Endodermal cell (in vitro differentiated cells): ENCODE data around the gene TALDO1. TPM values are rescaled to one million over a fixed set of nuclear protein-coding genes. Genes with fewer than 3 reads are reported as not detected.

Experiments used
- DNase-seq: peaks from one replicate; pipeline ENCODE4 v3.0.0-alpha.2; 2017
- H3K27ac ChIP-seq: 2 replicates; pipeline ENCODE4 v1.5.1; 2013; ENCODE audit warnings: mild to moderate bottlenecking, low read depth, low read length, moderate library complexity
- H3K27me3 ChIP-seq: 2 replicates; pipeline ENCODE4 v1.6.1; 2013; ENCODE audit warnings: mild to moderate bottlenecking, low read length, moderate library complexity; ENCODE audit not compliant: insufficient read depth, control insufficient read depth, poor library complexity, severe bottlenecking
- H3K36me3 ChIP-seq: 2 replicates; pipeline ENCODE4 v1.7.0; 2013; ENCODE audit warnings: mild to moderate bottlenecking, low read length, moderate library complexity; ENCODE audit not compliant: control insufficient read depth, insufficient read depth
- H3K4me1 ChIP-seq: one replicate; pipeline ENCODE4 v1.7.0; 2013; ENCODE audit warnings: low read length; ENCODE audit not compliant: control insufficient read depth, insufficient read depth
- H3K4me3 ChIP-seq: 2 replicates; pipeline ENCODE4 v1.5.1; 2013; ENCODE audit warnings: mild to moderate bottlenecking, low read length, moderate library complexity
- H3K9ac ChIP-seq: 2 replicates; pipeline ENCODE4 v1.6.1; 2013; ENCODE audit warnings: mild to moderate bottlenecking, low read length, moderate library complexity; ENCODE audit not compliant: poor library complexity, severe bottlenecking; ENCODE audit errors: extremely low read depth
- H3K9me3 ChIP-seq: 2 replicates; pipeline ENCODE4 v1.6.1; 2013; ENCODE audit warnings: mild to moderate bottlenecking, low read length, moderate library complexity; ENCODE audit not compliant: control insufficient read depth
- H3K27ac Mint-ChIP-seq: 2 replicates; pipeline ENCODE4 v1.8.0; 2020; ENCODE audit warnings: mixed read lengths
- H3K27me3 Mint-ChIP-seq: 2 replicates; pipeline ENCODE4 v1.8.0; 2021; ENCODE audit warnings: mild to moderate bottlenecking, mixed read lengths; ENCODE audit not compliant: insufficient read depth
- H3K36me3 Mint-ChIP-seq: 2 replicates; pipeline ENCODE4 v1.8.0; 2020; ENCODE audit warnings: low read depth, mixed read lengths
- H3K4me1 Mint-ChIP-seq: 2 replicates; pipeline ENCODE4 v1.8.0; 2020; ENCODE audit warnings: mixed read lengths
- H3K4me3 Mint-ChIP-seq: 2 replicates; pipeline ENCODE4 v1.8.0; 2020; ENCODE audit warnings: mild to moderate bottlenecking, moderate library complexity, mixed read lengths
- H3K9me3 Mint-ChIP-seq: 2 replicates; pipeline ENCODE4 v1.8.0; 2020; ENCODE audit warnings: mild to moderate bottlenecking, mixed read lengths
- CTCF ChIP-seq: fragments of 200-600 bp; sonication (generic); conservative IDR thresholded peaks from 2 replicates; pipeline ENCODE4 v1.5.0; 2021; ENCODE audit warnings: antibody characterized with exemption, mild to moderate bottlenecking
- WGBS, 2 experiments: methylation state at CpG; one replicate each; pipeline versions ENCODE4 v1.1.5 to v1.1.7; 2013; ENCODE audit warnings: missing lambda C conversion rate in 2 of 2, mixed read lengths in 1 of 2; ENCODE audit not compliant: insufficient coverage in 1 of 2, insufficient read length in 1 of 2; 5-methylcytosine and 5-hydroxymethylcytosine counted together
- total RNA-seq, 2 donors: library from RNA; stranded (reverse); fragmentation: NEBNext Ultra II Directional in 1 of 2; extraction: Animal tissue kit (Norgen Biotek cat#: 25700) in 1 of 2; gene quantifications; 2 replicates in 1 of 2; 3 replicates in 1 of 2; pipeline ENCODE4 v1.2.1, GENCODE V29; 2021

The TALDO1 gene
- total RNA-seq, 2 donors from 2014 or later = 177 to 221 TPM

- 96 to 97% methylated on average over 16 to 18 of the region's 18 CpGs for WGBS, 2 experiments
- no peak overlapping the region for H3K27ac ChIP-seq
- no peak for TF ChIP-seq CTCF
- no peak for DNase-seq
- H3K36me3 ChIP-seq = no peaks in the 10 kb centered on the region
- Mint-ChIP-seq H3K9me3 (no peaks in the 10 kb centered on the region), H3K27me3 (no peaks in the 10 kb centered on the region), H3K36me3 (peaks cover 17% of the 10 kb centered on the region), H3K4me3 (no peak overlapping the region), H3K4me1 (no peaks in the 10 kb centered on the region), H3K27ac (no peak overlapping the region)
- H3K9ac ChIP-seq = no peak overlapping the region
- no peaks in the 10 kb centered on the region for H3K27me3 ChIP-seq
- peaks cover 5% of the 10 kb centered on the region for H3K4me1 ChIP-seq
- H3K9me3 ChIP-seq = no peaks in the 10 kb centered on the region
- no peak overlapping the region for H3K4me3 ChIP-seq
Observed at GRCh38 chr11:704228-704674, 43.0 kb upstream of the TALDO1 start.

- no peak overlapping the region for H3K27ac Mint-ChIP-seq
- H3K9me3 Mint-ChIP-seq = no peaks in the 10 kb centered on the region
- Histone ChIP-seq H3K4me1 (peaks cover 5% of the 10 kb centered on the region), H3K9me3 (no peaks in the 10 kb centered on the region), H3K36me3 (no peaks in the 10 kb centered on the region), H3K4me3 (no peak overlapping the region), H3K9ac (no peak overlapping the region), H3K27ac (no peak overlapping the region), H3K27me3 (no peaks in the 10 kb centered on the region)
- no peaks in the 10 kb centered on the region for H3K27me3 Mint-ChIP-seq
- TF ChIP-seq CTCF = no peak
- peak overlapping the region; percentile 37 for H3K4me3 Mint-ChIP-seq
- peaks cover 15% of the 10 kb centered on the region for H3K36me3 Mint-ChIP-seq
- peak; percentile 78 for DNase-seq
- 87 to 91% methylated on average over 22 to 27 of the region's 27 CpGs for WGBS, 2 experiments
- no peaks in the 10 kb centered on the region for H3K4me1 Mint-ChIP-seq
Observed at GRCh38 chr11:704781-705645, 42.3 kb upstream of the TALDO1 start.

- no peaks in the 10 kb centered on the region for H3K9me3 ChIP-seq
- TF ChIP-seq CTCF = no peak
- peak; percentile 76 for DNase-seq
- H3K4me1 ChIP-seq = peaks cover 5% of the 10 kb centered on the region
- peak within 1 kb of the TSS; percentile 15 for H3K9ac ChIP-seq
- 20 to 25% methylated on average over 13 to 90 of the region's 90 CpGs for WGBS, 2 experiments
- Mint-ChIP-seq H3K36me3 (peaks cover 9% of the 10 kb centered on the region), H3K27ac (no peak within 1 kb of the TSS), H3K27me3 (no peaks in the 10 kb centered on the region), H3K9me3 (no peaks in the 10 kb centered on the region), H3K4me1 (no peaks in the 10 kb centered on the region), H3K4me3 (peak within 1 kb of the TSS; percentile 52)
- no peaks in the 10 kb centered on the region for H3K27me3 ChIP-seq
- H3K27ac ChIP-seq = no peak within 1 kb of the TSS
- peak within 1 kb of the TSS; percentile 75 for H3K4me3 ChIP-seq
- H3K36me3 ChIP-seq = no peaks in the 10 kb centered on the region
Observed at GRCh38 chr11:705646-706438, 41.4 kb upstream of the TALDO1 start, which contains the start of gene EPS8L2. TSS of gene EPS8L2 (plus strand) at chr11:706231. CDS start at chr11:709408, 3,177 bp downstream.
